Fibroblast of villous mesenchyme (primary cell): Measurements from ENCODE around the gene GAL. TPM values are rescaled to one million over a fixed set of nuclear protein-coding genes. Genes with fewer than 3 reads are reported as not detected.

ENCODE experiments used
- DNase-seq: peaks from one replicate; pipeline ENCODE4 v3.0.0-alpha.2; 2010; ENCODE audit warnings: low read depth
- H3K4me3 ChIP-seq: 2 replicates; pipeline ENCODE4 v1.5.1; 2011; ENCODE audit warnings: low read depth, mild to moderate bottlenecking, low read length
- CTCF ChIP-seq: IDR thresholded peaks from 2 replicates; pipeline ENCODE4 v1.5.1; 2012; ENCODE audit warnings: low read depth, mild to moderate bottlenecking, low read length; ENCODE audit not compliant: insufficient read depth
- total RNA-seq: library from RNA; depleted of rRNA; stranded (reverse); fragments of >200 nt; gene quantifications from 2 replicates; pipeline ENCODE4 v1.2.3, GENCODE V29; 2012

GAL gene
- total RNA-seq, 1 donor = not detected

- DNase-seq = no peak
- no peak for TF ChIP-seq CTCF
- H3K4me3 ChIP-seq = no peak overlapping the region
These were observed 33.5 kb upstream of the GAL start for GRCh38 chr11:68650801-68651200.

GRCh38 chr11:68651208-68651984 is 32.9 kb upstream of the GAL start:
- no peak overlapping the region for H3K4me3 ChIP-seq
- no peak for DNase-seq
- no peak for TF ChIP-seq CTCF

- DNase-seq = no peak
- no peak for TF ChIP-seq CTCF
- H3K4me3 ChIP-seq = no peak overlapping the region
These were observed 32.2 kb upstream of the GAL start for GRCh38 chr11:68651985-68652682.

GRCh38 chr11:68652683-68653156 is 31.6 kb upstream of the GAL start:
- TF ChIP-seq CTCF = no peak
- no peak overlapping the region for H3K4me3 ChIP-seq
- no peak for DNase-seq

- H3K4me3 ChIP-seq = no peak overlapping the region
- DNase-seq = no peak
- no peak for TF ChIP-seq CTCF
These were observed 30.6 kb upstream of the GAL start for GRCh38 chr11:68653486-68654430.

GRCh38 chr11:68654978-68655377 is 29.4 kb upstream of the GAL start:
- TF ChIP-seq CTCF = no peak
- no peak for DNase-seq
- H3K4me3 ChIP-seq = no peak overlapping the region
